Fibroblast of skin of scalp (primary cell): ENCODE data around the gene MAN2C1.
"Not testable (repeated sequence)": the region's sequence is repeated elsewhere in the genome, so short reads cannot be mapped to it uniquely, and the experiment has no call there.

Experiments used
- DNase-seq: peaks from one replicate; pipeline ENCODE4 v3.0.0-alpha.2; 2013

MAN2C1 gene

GRCh38 chr15:75360856-75361255 lies 7.6 kb downstream of the MAN2C1 start:
- DNase-seq: no peak

GRCh38 chr15:75360391-75360790 lies 8.0 kb downstream of the MAN2C1 start:
- DNase-seq: no peak

- no peak for DNase-seq
These were observed 8.7 kb downstream of the MAN2C1 start for GRCh38 chr15:75359537-75360250.

- DNase-seq: no peak
These were observed 9.5 kb downstream of the MAN2C1 start for GRCh38 chr15:75358771-75359536.

DNA sequence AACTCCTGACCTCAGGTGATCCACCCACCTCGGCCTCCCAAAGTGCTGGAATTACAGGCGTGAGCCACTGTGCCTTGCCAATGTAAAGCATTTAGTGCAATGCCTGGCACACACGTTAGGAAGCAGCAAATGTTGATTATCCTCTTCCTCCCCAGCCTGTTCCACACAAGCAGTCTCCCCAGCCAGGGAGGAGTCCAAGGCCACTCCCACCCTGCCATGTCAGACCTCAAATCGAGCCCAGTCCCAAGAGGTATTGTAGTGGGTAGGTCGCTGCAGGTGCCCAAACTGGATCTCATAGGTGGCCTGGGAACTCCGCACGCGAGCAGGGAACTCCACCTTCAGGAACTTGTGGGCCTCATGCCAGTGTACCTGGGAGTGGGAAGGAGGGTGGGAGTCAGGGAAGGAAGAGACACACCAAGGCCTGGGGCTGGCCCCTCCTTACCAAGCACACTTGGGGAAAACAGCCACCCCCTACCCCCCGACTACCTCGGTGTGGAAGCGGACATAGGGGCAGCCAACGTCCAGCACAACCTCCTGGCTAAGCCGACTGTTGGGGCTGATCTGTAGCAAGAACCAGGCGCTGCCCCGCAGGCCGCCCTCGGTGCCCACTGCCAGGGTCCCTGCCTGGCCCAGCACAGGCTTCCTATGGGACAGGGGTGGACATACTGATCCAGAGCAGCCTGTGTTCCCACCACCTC lies 10.3 kb downstream of the MAN2C1 start:
- DNase-seq: no peak

GRCh38 chr15:75356517-75356916 lies 11.9 kb downstream of the MAN2C1 start:
- DNase-seq: no peak

- no peak for DNase-seq
These were observed 12.4 kb downstream of the MAN2C1 start for GRCh38 chr15:75356006-75356405.

DNA sequence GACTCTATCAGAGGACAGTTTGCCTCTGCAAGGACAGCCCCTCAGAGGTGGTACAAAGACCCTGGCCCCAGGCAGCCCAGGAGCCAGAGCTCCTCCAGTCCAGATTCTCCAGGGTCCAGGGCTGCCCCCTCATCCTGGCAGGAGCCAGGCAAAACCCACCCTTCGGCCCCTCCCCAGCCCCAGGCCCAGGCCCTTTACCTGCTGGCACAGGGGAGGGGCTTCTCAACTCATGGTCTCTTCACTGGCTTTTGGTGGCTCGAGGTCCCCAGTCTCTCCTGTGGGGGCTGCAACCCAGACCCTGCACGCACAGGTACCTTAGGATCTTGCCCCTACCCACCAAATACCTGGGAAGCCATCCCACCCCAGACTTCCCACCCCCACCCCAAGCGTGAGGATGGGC lies 13.0 kb downstream of the MAN2C1 start:
- no peak for DNase-seq

DNA sequence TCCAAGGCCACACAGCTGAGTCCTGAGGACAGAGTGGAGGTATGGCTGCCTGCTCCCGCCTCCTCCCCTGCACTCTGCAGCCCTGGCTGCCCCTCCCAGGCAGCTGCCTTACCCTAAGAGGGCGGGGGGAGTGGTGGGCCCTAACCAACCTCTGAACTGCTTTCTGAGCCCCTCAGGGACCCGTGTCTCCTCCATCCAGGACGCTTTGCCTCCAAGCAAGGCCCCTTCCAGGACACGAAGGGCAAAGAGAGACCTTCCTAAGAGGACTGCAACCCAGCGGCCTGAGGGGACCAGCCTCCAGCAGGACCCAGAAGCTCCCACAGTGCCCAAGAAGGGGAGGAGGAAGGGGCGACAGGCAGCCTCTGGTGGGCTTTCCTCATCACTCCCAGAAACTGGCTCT lies 14.0 kb downstream of the MAN2C1 start:
- DNase-seq: no peak

DNA sequence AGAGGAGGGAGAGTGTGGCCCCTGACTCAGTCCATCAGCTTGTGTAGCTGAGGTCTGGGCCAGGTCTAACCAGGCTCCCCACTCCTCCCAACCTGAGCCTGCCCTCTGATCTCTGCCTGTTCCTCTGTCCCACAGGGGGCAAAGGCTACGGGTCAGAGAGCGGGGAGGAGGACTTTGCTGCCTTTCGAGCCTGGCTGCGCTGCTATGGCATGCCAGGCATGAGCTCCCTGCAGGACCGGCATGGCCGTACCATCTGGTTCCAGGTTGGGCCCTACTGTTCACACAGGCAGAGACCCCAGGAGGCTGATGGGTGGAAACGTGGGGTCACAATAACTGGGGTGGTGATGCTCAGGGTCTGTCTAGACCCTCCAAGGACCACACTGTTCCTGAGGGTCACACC lies 14.8 kb downstream of the MAN2C1 start:
- DNase-seq: no peak

GRCh38 chr15:75352186-75353080 lies 16.0 kb downstream of the MAN2C1 start:
- no peak for DNase-seq

GRCh38 chr15:75350601-75351361 lies 17.6 kb downstream of the MAN2C1 start:
- DNase-seq: no peak

DNA sequence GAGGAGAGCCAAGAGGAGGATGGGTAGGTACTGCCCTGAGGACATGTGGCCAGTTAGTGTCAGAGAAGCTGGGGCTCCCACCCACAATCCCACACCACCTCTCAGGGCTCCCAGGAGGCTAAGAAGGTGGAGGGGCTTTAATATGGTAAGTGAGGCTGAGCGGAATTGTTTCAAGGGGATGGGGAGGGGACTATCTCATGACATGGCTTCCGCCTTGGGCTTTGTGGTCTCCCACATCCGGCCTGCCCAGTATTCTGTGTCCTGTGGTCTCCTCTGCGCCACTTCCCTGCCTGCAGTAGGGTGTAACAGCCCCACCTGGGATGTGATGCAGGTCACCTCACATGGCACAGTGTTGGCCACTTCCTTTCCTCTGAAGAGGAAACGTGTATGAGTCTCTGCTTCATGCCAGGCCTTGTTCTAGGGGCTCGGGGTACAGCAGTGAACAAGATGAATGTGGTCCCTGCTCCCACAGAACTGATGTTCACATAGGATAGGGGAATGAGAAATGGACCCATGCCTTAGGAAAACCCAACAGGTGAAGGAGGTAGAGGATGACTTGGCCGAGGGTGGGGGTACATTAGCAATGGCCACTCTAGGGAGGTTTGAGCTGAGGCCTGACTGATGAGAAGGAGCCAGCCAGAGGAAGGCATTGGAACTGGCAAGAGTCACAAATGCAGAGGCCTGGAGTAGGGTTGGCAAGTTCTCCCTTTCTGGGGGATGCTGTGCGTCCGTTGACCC lies 18.4 kb downstream of the MAN2C1 start:
- DNase-seq: no peak

- DNase-seq: not testable (repeated sequence)
These were observed 19.1 kb downstream of the MAN2C1 start for GRCh38 chr15:75349351-75349669.

DNA sequence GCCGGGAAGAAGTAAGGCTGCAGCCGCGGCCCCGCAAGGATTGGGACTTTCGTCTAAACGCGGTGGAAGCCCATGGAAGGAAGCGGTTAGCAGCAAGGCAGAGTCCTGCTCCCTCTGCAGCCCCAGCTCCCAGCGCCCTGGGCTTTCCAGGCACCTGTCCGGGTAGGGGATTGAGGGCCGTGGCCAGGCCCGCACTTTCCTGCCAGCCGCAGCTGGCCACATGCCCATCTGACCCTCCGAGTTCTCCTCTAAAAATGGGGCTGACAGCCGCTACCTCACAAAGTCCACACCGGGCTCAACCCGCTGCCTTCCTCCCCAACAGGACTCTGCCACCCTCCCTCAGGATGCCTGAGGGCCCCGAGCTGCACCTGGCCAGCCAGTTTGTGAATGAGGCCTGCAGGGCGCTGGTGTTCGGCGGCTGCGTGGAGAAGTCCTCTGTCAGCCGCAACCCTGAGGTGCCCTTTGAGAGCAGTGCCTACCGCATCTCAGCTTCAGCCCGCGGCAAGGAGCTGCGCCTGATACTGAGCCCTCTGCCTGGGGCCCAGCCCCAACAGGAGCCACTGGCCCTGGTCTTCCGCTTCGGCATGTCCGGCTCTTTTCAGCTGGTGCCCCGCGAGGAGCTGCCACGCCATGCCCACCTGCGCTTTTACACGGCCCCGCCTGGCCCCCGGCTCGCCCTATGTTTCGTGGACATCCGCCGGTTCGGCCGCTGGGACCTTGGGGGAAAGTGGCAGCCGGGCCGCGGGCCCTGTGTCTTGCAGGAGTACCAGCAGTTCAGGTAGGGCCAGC lies 19.7 kb downstream of the MAN2C1 start:
- DNase-seq: no peak

DNA sequence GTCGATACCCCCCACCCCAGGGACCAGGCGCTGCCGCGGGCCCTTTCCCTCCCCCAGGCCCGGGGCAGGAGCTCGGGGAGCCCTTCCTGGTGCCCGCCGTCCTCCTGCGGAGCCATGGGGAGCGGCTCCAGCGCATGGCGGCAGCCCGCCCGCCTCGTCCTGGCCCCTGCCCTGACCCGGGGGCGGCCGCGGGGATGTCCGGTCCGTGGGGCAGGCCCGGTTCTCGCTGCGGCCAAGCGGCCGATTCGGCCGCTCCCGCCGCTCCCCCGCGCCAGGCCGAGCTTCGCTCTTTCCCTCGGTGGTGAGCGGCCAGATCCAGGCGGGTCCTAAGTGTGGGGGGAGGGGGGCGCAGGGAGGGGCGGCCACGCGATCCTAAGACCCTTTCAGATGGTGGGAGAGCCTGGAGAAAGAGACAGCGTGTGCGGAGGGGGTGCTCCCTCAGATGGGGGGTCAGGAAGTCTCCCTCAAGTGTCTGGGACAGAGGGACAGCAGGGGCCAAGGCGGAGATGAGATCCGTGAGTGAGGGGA lies 20.3 kb downstream of the MAN2C1 start:
- DNase-seq: no peak

GRCh38 chr15:75347222-75348033 lies 21.0 kb downstream of the MAN2C1 start:
- DNase-seq: no peak

DNA sequence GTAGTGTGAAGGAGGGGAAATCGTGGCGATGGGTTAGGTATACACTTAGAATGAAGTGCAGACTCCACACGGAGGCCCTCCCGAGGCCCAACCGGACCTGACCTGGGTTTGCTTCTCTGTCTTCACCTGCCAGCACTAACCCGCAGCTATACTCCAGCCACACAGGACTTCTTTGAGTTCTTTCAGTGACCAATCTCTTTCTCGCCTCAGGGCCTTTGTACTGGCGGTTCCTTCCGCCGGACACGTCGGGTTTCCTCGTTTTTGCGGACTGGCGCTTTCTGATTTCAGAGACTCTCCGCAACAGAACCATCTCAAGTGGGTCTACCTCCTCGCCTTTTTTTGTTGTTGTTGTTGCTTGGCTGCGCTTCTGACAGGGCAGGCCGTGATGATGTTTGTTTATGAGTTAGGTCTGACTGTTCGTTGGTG lies 21.6 kb downstream of the MAN2C1 start, which contains the start of gene NEIL1:
Gene NEIL1 (plus strand): TSS at position 244 of the 426 bp plus-strand sequence. CDS start 1,867 bp downstream, outside the sequence.
- no peak for DNase-seq

GRCh38 chr15:75343953-75344352 lies 24.5 kb downstream of the MAN2C1 start:
- DNase-seq: not testable (repeated sequence)
